ENCODE results near the gene HPCAL1. TPM values are rescaled to one million over a fixed set of nuclear protein-coding genes. Genes with fewer than 3 reads are reported as not detected.

The HPCAL1 gene
- total RNA-seq, 4 donors from 2014 or later, result 34.5 to 54.2 (median 41.3) TPM

DNA sequence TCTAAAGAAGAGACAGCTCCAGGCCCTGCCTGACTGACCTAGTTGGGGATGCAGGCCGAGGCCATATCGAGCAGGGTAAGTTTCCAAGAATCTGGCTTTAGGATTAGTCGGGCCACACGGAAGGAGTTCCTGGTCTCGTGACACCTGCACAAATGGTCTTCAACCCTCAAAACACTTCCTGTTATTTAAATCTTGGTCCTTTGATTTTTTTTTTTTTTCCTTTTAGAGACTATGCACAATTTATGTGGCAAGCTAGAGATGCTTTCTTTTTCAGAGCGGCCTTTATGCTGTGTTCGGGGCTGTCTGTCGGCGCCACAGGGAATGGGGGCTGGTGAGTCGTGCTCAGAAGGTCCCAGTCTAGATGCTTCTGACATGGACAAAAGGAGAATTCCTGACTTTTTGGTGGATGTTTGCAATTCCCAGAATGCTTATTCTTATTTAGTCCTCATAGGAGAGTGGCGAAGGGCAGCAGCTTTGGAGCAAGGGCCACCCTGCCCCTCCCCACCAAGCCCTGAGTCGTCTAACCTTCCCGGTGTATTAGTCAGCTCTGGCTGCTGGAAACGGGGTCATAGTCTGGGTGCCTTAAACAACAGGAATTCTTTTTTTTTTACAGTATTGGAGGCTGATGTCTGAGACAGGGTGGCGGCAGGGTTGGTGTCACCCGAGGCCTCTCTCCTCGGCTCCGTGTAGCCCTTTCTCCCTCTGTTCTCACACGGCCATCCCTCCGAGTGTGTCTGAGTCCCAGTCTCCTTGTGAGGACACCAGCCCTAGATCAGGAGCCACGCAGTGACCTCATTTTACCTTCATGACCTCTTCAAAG lies 27.4 kb downstream of the HPCAL1 start:
- Histone ChIP-seq H3K27me3 (no peaks in the 10 kb centered on the region), H3K9me3 (peaks cover 0 to 5% (median 0%) of the 10 kb centered on the region in 4 donors), H3K27ac (replicated peaks in 1 of 4) (peak overlapping the region in 3 of 4 donors; percentile 28 to 48 (median 48)), H3K4me1 (peaks cover 42 to 66% (median 58%) of the 10 kb centered on the region in 4 donors), H3K36me3 (peaks cover 0 to 3% (median 0%) of the 10 kb centered on the region in 4 donors), H3K4me3 (peak overlapping the region in 1 of 4 donors; percentile 17)
- DNase-seq (ENCODE audit: extremely low spot score), result no peak
- no peak for TF ChIP-seq EP300 (IDR thresholded peaks at IDR 0.05)
- TF ChIP-seq, protein P1, sequence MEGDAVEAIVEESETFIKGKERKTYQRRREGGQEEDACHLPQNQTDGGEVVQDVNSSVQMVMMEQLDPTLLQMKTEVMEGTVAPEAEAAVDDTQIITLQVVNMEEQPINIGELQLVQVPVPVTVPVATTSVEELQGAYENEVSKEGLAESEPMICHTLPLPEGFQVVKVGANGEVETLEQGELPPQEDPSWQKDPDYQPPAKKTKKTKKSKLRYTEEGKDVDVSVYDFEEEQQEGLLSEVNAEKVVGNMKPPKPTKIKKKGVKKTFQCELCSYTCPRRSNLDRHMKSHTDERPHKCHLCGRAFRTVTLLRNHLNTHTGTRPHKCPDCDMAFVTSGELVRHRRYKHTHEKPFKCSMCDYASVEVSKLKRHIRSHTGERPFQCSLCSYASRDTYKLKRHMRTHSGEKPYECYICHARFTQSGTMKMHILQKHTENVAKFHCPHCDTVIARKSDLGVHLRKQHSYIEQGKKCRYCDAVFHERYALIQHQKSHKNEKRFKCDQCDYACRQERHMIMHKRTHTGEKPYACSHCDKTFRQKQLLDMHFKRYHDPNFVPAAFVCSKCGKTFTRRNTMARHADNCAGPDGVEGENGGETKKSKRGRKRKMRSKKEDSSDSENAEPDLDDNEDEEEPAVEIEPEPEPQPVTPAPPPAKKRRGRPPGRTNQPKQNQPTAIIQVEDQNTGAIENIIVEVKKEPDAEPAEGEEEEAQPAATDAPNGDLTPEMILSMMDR (IDR thresholded peaks at IDR 0.05), result no peak
- TF ChIP-seq POLR2AphosphoS5 (IDR thresholded peaks at IDR 0.05), result no peak
- TF ChIP-seq POLR2A (IDR thresholded peaks at IDR 0.05; ENCODE audit: low read depth), result no peak
- WGBS, result 78% methylated on average over 20 of the region's 21 CpGs
- intact Hi-C loops (cut with DNase I), result no loop called here

DNA sequence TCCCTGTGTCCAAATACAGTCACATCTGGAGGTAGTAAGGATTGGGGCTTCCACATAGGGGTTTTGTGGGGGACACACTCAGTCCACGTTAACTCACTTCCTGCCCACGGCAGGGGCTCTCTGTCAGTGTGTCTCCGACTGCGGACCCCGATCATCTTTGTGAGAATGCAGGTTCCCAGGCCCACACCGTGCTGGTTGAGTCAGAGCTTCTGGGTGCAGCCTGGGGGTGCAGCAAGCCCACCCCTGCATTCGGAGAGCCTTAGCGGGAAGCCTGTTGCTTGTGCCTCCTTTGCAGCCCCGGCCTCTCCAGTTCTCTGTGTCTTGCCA lies 28.0 kb downstream of the HPCAL1 start:
- TF ChIP-seq POLR2A (IDR thresholded peaks at IDR 0.05; ENCODE audit: low read depth) (no peak), EP300 (IDR thresholded peaks at IDR 0.05) (no peak), POLR2AphosphoS5 (IDR thresholded peaks at IDR 0.05) (no peak)
- TF ChIP-seq, protein P1 (IDR thresholded peaks at IDR 0.05), result no peak
- intact Hi-C loops (cut with DNase I), result no loop called here
- H3K27ac ChIP-seq (replicated peaks in 1 of 4), result peak overlapping the region in 2 of 4 donors; percentile 28 to 48
- peak overlapping the region; percentile 17 to 42 (median 24) for H3K4me3 ChIP-seq
- 79% methylated on average over 4 of the region's 9 CpGs for WGBS
- DNase-seq (ENCODE audit: extremely low spot score), result no peak
- peaks cover 42 to 61% (median 58%) of the 10 kb centered on the region in 4 donors for H3K4me1 ChIP-seq
- peaks cover 0 to 5% (median 0%) of the 10 kb centered on the region in 4 donors for H3K36me3 ChIP-seq
- H3K27me3 ChIP-seq, result no peaks in the 10 kb centered on the region
- H3K9me3 ChIP-seq, result peaks cover 0 to 11% (median 0%) of the 10 kb centered on the region in 4 donors

DNA sequence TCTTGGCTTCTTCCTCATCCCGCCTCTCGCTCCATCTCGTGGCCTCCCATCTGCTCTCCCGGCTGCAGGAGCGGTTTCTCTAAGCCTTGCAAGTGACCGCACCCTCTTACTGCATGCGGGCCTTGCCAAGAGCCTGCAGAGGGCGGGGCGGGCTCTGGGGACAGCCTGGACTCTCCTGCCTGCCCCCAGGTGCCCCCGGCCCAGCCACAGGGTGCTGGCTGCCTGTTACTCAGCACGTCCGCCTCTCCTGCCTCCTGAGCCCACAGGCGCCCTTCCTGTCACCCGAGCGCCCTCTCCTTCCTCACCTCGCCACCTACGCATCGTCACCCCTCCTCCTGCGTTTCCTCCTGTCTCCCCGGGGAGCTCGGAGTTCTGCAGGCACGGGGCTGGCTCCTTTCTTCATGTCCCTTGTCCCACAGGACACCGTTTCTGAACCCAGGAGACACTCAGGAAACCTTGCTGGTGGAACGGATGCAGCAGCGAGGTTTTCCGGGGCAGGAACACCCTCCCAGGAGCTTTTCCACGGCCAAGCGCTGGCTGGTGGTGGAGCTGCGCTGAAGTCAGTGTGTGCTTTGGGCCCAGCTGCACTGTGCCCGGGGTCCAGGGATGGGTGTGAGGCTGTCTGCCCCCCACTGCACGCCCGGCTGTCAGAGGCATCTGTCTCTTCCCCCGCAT lies 28.5 kb downstream of the HPCAL1 start:
- intact Hi-C loops (cut with DNase I), result no loop called here
- H3K4me3 ChIP-seq, result peak overlapping the region; percentile 17 to 42 (median 24)
- TF ChIP-seq EP300 (IDR thresholded peaks at IDR 0.05) (no peak), POLR2AphosphoS5 (IDR thresholded peaks at IDR 0.05) (peak in 1 of 2 donors; percentile 12), POLR2A (IDR thresholded peaks at IDR 0.05; ENCODE audit: low read depth) (no peak)
- TF ChIP-seq, protein P1 (IDR thresholded peaks at IDR 0.05), result no peak
- H3K4me1 ChIP-seq, result peaks cover 42 to 57% (median 55%) of the 10 kb centered on the region in 4 donors
- H3K36me3 ChIP-seq, result peaks cover 0 to 5% (median 0%) of the 10 kb centered on the region in 4 donors
- H3K27me3 ChIP-seq, result no peaks in the 10 kb centered on the region
- no peak for DNase-seq (ENCODE audit: extremely low spot score)
- peak overlapping the region in 2 of 4 donors; percentile 28 to 48 for H3K27ac ChIP-seq (replicated peaks in 1 of 4)
- WGBS, result 76% methylated on average over 28 of the region's 33 CpGs
- H3K9me3 ChIP-seq, result peaks cover 0 to 12% (median 0%) of the 10 kb centered on the region in 4 donors

DNA sequence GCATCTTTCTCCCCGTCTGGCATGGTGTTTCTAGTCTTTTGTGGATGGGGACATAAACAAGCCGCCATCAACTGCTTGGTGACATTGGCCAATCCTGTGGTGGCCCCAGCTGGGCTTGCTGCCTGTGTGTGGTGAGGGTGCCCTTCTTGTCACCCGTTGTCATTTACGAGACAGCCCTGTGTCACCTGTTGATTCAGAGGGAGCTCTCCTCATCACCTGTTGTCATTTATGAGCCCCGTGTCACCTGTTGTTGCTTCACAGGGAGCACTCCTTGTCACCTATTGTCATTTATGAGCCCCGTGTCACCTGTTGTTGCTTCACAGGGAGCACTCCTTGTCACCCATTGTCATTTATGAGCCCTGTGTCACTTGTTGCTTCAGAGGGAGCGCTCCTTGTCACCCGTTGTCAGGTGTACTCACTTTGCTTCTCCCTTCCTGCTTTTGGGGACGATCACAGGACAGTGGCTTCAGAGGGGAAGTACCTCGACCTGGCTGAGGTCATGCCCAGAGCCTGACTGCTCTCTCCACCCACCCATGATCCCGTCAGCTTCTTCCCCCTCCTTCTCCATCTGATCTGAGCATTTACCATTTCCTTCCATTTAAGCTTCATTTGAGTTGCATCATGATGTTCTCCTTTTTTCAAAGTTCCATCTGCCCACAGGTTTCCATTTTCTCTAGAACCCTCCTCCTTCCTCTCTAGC lies 29.1 kb downstream of the HPCAL1 start:
- intact Hi-C loops (cut with DNase I), result no loop called here
- no peak for DNase-seq (ENCODE audit: extremely low spot score)
- 67% methylated on average over 10 of the region's 11 CpGs for WGBS
- peak overlapping the region in 2 of 4 donors; percentile 9 to 28 for H3K27ac ChIP-seq (replicated peaks in 1 of 4)
- TF ChIP-seq, protein P1 (IDR thresholded peaks at IDR 0.05), result no peak
- TF ChIP-seq POLR2A (IDR thresholded peaks at IDR 0.05; ENCODE audit: low read depth) (no peak), POLR2AphosphoS5 (IDR thresholded peaks at IDR 0.05) (no peak), EP300 (IDR thresholded peaks at IDR 0.05) (no peak)
- no peaks in the 10 kb centered on the region for H3K27me3 ChIP-seq
- H3K36me3 ChIP-seq, result peaks cover 0 to 5% (median 0%) of the 10 kb centered on the region in 4 donors
- peaks cover 35 to 50% (median 48%) of the 10 kb centered on the region in 4 donors for H3K4me1 ChIP-seq
- peak overlapping the region in 1 of 4 donors; percentile 17 for H3K4me3 ChIP-seq
- H3K9me3 ChIP-seq, result peaks cover 0 to 12% (median 0%) of the 10 kb centered on the region in 4 donors
